ENCODE data around the gene ANTXRL. TPM values are rescaled to one million over a fixed set of nuclear protein-coding genes. Genes with fewer than 3 reads are reported as not detected.
"Not testable (repeated sequence)": the region's sequence is repeated elsewhere in the genome, so short reads cannot be mapped to it uniquely, and the experiment has no call there.

The ANTXRL gene
- total RNA-seq, 1 donor from 2014 or later, result not detected

GRCh38 chr10:46272863-46273415 lies 13.9 kb upstream of the ANTXRL start:
- no peak for ATAC-seq (ENCODE audit: low read depth)
- Mint-ChIP-seq H3K27ac (no peak overlapping the region), H3K27me3 (no peaks in the 10 kb centered on the region), H3K36me3 (ENCODE audit: low read depth) (no peaks in the 10 kb centered on the region), H3K9me3 (no peaks in the 10 kb centered on the region), H3K4me1 (peaks cover 12% of the 10 kb centered on the region), H3K4me3 (no peak overlapping the region)
- intact Hi-C loops (cut with micrococcal nuclease), result no loop called here
- DNase-seq, result peak; percentile 12
- ChIA-PET POLR2A (no interaction called here), CTCF (no interaction called here)
- no peak for TF ChIP-seq CTCF (IDR thresholded peaks at IDR 0.05)

- ChIA-PET CTCF (no interaction called here), POLR2A (no interaction called here)
- Mint-ChIP-seq H3K36me3 (ENCODE audit: low read depth) (no peaks in the 10 kb centered on the region), H3K4me3 (no peak overlapping the region), H3K9me3 (no peaks in the 10 kb centered on the region), H3K27ac (no peak overlapping the region), H3K27me3 (no peaks in the 10 kb centered on the region), H3K4me1 (peaks cover 12% of the 10 kb centered on the region)
- intact Hi-C loops (cut with micrococcal nuclease), result no loop called here
- ATAC-seq (ENCODE audit: low read depth) (no peak), DNase-seq (no peak)
- TF ChIP-seq CTCF (IDR thresholded peaks at IDR 0.05), result no peak
These were observed 13.0 kb upstream of the ANTXRL start for GRCh38 chr10:46273506-46274477.

GRCh38 chr10:46277840-46278239 lies 9.0 kb upstream of the ANTXRL start:
- H3K4me1 Mint-ChIP-seq, result peaks cover 6% of the 10 kb centered on the region
- no peak for DNase-seq
- no peak overlapping the region for H3K4me3 Mint-ChIP-seq
- CTCF ChIA-PET, result no interaction called here
- ATAC-seq (ENCODE audit: low read depth), result no peak
- peaks cover 11% of the 10 kb centered on the region for H3K27me3 Mint-ChIP-seq
- intact Hi-C loops (cut with micrococcal nuclease), result no loop called here
- no peaks in the 10 kb centered on the region for H3K36me3 Mint-ChIP-seq (ENCODE audit: low read depth)
- H3K9me3 Mint-ChIP-seq, result no peaks in the 10 kb centered on the region
- H3K27ac Mint-ChIP-seq, result no peak overlapping the region
- POLR2A ChIA-PET, result no interaction called here
- TF ChIP-seq CTCF (IDR thresholded peaks at IDR 0.05), result no peak

GRCh38 chr10:46282421-46282831 lies 4.4 kb upstream of the ANTXRL start:
- H3K9me3 Mint-ChIP-seq; H3K36me3 Mint-ChIP-seq (ENCODE audit: low read depth); POLR2A ChIA-PET; DNase-seq; H3K27ac Mint-ChIP-seq; ATAC-seq (ENCODE audit: low read depth); CTCF ChIA-PET: not testable (repeated sequence)
- intact Hi-C loops (cut with micrococcal nuclease), result loop anchor here (10.0 kb wide), 1 partner anchor 248 kb away; the partner anchor contains the start of gene NCOA4
- H3K27me3 Mint-ChIP-seq, result peaks cover 36% of the 10 kb centered on the region
- H3K4me1 Mint-ChIP-seq, result peaks cover 16% of the 10 kb centered on the region
- H3K4me3 Mint-ChIP-seq, result peak overlapping the region; percentile 61

GRCh38 chr10:46282842-46283574 lies 3.8 kb upstream of the ANTXRL start:
- H3K27ac Mint-ChIP-seq, result no peak overlapping the region
- POLR2A ChIA-PET, result interaction anchor here (0.6 kb wide), 1 partner anchor 177 kb away, joined by 5 read pairs; no protein-coding TSS in a partner anchor

More at GRCh38 chr10:46282842-46283574, 3.8 kb upstream of the ANTXRL start:
- DNase-seq, result peak; percentile 58
- CTCF ChIA-PET, result no interaction called here
- peak overlapping the region; percentile 61 for H3K4me3 Mint-ChIP-seq
- ATAC-seq (ENCODE audit: low read depth), result peak; percentile 82
- no peaks in the 10 kb centered on the region for H3K9me3 Mint-ChIP-seq
- H3K4me1 Mint-ChIP-seq, result peaks cover 16% of the 10 kb centered on the region
- H3K27me3 Mint-ChIP-seq, result peaks cover 36% of the 10 kb centered on the region
- intact Hi-C loops (cut with micrococcal nuclease), result loop anchor here (10.0 kb wide), 1 partner anchor 248 kb away; the partner anchor contains the start of gene NCOA4
- no peaks in the 10 kb centered on the region for H3K36me3 Mint-ChIP-seq (ENCODE audit: low read depth)
- TF ChIP-seq CTCF (IDR thresholded peaks at IDR 0.05), result no peak
